ENCODE measurements around the gene TXNDC5.

TXNDC5 gene

GRCh38 chr6:7848229-7848628 lies 62.4 kb downstream of the TXNDC5 start:
- no peak for DNase-seq

GRCh38 chr6:7846966-7847818 lies 63.4 kb downstream of the TXNDC5 start:
- DNase-seq, result no peak

GRCh38 chr6:7841781-7842468 lies 68.7 kb downstream of the TXNDC5 start:
- no peak for DNase-seq

DNA sequence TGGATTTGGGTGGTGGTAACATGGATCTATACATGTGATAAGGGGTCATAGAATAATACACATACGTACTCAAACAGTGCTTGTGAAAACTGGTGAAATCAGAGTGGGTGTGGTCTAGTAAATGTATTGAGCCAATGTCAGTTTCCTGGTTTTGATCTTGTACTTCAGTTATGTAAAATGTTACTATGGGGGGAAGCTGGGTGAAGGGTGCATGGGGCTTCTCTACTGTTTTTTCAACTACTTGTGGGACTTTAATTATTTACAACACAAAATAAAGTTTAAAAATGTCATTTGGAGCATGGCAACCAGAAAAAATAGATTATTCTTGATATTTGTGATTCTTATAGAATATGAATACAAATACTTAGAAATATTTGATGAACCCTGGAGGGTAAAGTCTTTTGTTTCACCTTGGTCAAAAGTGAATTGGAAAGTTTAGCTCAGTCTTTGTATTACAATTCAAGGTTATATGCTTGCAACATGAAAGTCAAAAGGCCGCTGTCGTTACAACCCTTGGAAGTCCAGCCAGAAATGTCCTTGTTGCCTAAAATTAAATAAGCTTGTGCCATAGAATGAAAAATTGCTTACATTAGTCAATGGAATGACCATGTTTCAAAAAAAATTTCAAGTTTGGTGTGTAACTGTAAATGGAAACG lies 74.1 kb downstream of the TXNDC5 start:
- no peak for DNase-seq

- DNase-seq, result no peak
Observed at GRCh38 chr6:7833751-7834070, 76.9 kb downstream of the TXNDC5 start.

- DNase-seq, result no peak
Observed at GRCh38 chr6:7832904-7833750, 77.5 kb downstream of the TXNDC5 start.
